ENCODE measurements around the gene WNT8B.

Gene WNT8B

DNA sequence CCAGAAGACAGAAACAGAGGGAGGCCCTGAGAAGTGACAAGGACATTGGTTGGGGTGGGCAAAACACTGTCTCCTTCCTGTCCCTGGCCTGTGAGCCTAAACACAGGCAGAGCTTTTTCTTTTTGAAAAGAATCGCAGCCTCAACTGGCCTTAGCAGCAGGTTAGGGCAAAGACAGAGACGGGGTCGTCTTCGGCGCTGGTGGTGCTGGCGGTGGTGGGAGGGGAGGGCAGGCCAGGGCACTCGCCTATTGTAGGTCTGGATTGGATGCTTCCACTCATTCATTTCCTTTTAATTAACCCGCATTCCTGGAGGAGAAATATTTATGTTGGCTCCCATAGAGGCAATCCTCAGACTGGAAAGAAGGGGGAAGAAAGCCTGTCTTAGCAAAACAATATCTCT, 22.6 kb downstream of the WNT8B start:
- DNase-seq = no peak

- no peak for DNase-seq
Measured at GRCh38 chr10:100485801-100486495, 23.1 kb downstream of the WNT8B start.

GRCh38 chr10:100487529-100487928, 24.7 kb downstream of the WNT8B start:
- DNase-seq = no peak

DNA sequence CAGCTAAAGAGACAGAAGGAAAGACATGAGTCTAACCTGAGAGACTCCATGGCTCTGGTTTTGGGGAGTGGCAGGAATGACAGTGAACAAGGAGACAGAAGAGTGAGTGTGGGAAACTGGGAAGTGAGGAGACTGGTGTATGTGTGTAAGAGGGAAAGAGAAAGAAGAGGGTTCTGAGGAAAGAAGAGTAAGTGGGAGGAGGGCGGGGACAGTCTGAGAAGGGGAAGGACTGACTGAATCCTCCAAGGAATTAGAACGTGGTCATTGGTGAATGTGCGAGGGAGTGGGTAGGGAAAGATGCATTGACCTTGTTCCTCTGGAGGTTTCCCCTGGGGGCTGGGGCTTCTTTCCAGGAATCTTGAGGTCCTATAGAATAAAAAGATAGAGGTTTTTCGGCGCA, 26.6 kb downstream of the WNT8B start:
- DNase-seq = no peak

GRCh38 chr10:100490531-100490930, 27.7 kb downstream of the WNT8B start:
- DNase-seq = no peak

GRCh38 chr10:100496567-100496966, 33.8 kb downstream of the WNT8B start:
- no peak for DNase-seq

GRCh38 chr10:100498059-100498458, 35.2 kb downstream of the WNT8B start:
- no peak for DNase-seq

DNA sequence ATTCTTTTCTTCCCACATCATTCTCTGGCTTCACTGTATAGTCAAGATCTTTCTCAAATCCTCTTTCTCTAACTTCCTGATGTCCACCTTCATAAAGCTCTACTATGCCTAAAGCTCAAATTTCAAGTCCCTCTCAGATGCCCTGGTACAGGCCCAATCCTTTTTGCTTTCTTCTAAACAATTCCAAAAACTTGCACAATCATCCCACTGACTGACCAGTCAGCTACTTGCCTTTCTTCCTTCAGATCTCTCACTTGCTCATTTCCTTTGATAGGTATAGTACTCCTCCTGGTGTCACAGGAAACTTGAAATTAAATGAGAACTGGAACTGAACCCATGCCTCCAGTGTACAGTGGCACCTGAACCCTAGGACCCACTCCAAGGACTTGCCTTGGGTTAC, 38.6 kb downstream of the WNT8B start:
- DNase-seq = no peak

DNA sequence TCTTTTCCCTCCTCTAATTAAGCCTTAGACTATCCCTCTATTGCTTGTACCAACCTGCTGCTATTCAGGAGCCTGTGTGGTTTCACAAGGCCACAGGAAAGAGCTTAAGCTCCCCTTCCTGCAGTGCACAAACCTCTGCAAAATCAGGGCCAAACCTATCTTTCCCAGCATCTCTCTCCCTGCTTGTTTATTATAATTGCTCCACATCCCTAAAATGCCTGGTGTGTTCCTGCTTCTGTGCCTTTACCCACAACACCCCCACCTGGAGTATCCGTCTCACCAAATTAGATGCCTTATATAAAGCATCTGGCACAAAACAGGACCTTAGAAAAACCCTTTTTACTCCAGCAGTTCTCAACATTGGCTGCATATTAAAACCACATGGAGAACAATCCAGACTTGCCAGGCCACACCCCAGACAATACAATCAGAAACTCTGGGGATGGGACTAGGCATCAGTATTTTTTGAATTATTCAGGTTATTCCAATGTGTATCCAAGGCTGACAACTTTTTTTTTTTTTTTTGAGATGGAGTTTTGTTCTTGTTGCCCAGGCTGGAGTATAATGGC, 40.2 kb downstream of the WNT8B start:
- no peak for DNase-seq

DNA sequence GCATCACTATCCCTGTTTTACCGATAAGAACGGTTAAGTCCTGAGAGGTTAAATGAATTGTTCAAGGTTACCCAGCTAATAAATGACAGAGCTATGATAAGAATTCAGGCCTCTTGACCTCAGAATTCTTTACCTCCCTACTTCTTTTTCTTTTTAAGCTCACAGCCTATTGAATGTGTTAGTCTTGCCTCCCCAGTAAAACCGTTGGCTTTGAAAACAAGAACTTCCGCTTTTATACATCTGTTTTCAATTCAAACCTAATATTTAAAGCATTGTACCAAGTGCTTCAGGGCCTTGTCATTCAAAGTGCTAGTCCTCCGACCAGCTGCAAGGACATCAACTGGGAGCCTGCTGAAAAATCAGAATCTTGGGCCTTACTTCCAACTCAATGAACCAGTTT, 41.3 kb downstream of the WNT8B start:
- no peak for DNase-seq

DNA sequence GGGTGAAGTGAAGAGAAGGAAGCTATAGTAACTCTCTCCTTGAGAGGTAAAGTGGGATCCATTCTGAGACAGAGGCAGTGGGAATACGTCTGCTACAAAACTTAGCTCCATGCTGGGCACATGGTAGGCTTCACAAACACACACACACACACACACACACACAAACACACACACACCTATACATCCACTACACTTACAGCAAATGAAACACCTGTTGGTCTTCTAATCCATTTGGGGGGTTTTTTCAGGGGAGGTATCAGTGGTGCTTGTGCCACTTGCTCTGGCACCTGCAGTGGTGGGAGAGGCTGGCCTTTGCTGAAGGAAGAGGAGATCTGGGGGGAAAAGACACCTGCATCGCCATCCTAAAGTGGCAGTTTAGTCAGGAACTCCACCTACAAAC, 42.4 kb downstream of the WNT8B start:
- DNase-seq = no peak

DNA sequence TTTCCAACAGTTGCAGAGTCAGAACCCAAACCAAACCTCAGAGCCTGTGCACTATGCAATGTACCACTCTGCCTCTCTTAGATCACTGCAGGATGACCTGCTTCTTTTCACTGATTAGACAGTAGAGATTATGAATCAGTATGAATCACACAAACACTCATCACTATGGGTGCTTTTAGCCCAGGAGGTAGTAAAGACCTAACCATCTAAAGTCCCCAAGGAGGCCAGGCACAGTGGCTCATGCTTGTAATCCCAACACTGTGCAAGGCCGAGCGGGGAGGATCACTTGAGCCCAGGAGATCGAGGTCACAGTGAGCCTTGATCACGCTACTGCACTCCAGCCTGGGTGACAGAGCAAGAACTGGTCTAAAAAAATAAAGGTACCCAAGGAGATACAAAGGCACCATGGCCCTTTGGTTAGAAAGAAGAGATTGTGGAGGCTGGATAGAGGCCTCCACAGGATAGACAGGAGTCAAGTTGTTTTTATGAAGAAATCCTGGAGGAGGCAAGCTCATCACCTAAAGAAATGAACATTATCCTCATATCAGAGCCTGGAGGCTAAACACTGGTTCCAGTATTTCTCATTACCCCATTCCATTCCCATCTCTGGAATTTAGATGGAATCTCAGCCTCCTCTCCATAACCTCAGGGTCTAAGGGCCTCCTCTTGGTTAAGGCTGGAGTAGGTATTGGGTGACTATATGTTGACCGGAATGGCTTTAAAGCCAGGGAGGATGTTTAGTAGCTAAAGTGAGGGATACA, 44.0 kb downstream of the WNT8B start:
- no peak for DNase-seq

GRCh38 chr10:100507357-100507732, 44.5 kb downstream of the WNT8B start:
- no peak for DNase-seq

GRCh38 chr10:100508266-100508665, 45.5 kb downstream of the WNT8B start:
- DNase-seq = no peak

GRCh38 chr10:100508691-100509150, 45.9 kb downstream of the WNT8B start:
- no peak for DNase-seq

- DNase-seq = no peak
Measured at GRCh38 chr10:100509241-100509840, 46.5 kb downstream of the WNT8B start.

GRCh38 chr10:100510533-100511308, 47.9 kb downstream of the WNT8B start:
- no peak for DNase-seq

DNA sequence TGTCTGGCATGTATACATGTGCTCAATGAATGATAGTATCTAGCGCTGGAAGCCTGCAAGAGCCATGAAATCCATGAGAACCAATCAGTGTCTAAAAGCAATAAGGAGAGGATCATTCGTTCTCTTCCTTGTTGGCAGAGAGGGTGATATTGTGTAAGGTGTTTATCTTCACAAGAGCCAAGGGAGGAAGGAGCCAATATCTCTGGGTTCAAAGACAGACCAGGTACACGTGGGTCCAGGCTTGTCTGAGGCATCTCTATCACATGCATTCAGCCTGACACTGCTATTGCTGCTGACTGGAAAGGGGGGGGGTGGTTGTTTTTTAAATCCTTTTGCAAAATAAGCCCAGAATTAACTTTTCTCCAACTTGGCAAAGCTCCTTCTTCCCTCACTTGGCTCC, 52.8 kb downstream of the WNT8B start:
- DNase-seq = no peak

DNA sequence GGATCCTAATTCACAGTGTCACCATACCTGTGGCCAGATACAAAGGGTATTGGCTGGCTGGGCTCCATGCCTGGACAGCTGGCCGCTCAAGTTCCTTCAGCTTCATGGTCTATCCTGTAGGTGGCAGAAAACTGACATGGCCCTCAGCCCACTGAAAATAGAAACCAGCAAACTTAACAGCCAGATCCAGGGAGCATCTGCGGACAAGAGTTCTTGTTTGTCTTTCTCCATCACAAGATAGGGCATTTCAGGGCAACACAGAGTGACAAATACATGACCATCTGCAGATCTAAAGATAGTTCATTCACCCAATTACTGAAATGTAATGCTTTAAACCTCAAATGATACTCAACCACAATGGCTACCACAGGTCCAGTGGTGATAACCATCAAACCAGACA, 54.0 kb downstream of the WNT8B start:
- no peak for DNase-seq

DNA sequence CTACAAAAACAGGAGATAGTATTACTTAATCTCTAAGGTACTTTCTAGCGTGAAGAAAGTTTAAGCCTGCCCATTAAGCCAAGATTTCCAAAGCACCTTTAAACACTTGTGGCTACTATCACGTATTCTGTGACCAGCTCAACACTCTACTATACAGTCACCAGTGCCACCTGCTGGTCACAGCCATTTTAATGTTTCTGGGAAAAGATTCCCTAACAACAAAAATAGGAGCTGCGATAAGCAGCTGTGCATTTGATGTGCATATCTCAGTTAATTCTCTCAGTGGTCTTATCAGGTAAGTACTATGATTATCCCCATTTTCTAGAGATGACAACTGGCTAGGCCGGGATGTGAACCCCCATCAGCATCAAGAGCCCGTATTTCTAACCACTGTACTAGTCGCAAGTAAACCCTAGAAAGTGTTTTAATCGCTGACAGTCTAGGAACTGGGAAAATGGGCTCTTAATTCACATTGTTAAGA, 56.0 kb downstream of the WNT8B start:
- no peak for DNase-seq

DNA sequence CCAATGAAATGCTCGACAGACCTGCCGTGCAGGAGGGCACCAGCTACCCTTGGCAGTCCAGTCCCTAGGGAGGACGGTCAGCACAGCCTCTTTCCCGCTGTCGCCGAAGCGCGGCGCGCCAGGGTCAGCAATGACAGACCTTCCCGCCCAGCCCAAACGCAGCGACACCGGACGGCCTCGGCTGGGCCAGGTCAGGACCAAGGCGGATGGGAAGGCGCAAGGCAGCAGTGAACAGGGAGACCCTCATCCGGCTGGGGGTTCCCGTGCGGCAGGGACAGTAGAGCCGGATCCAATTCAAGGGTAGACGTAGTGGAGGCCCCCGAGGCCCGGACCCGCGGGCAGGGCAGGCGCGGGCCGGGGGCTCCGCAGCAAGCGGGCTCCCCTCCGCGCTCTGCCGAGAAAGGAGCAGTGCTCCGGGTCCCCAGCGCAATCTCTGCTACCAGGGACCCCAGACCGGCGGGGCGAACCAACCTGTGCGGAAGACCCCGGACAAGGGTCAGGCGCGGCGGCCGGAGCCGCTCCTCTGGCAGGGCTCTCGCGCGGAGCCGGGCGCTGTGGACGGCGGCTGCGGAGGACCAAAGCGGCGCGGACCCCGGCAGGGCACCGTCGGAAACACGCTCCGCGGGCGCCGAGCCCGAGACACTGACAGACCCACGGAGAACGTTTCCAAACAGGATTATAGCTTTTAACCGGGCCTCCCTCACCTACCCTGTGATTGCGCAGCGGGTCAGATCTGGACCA, 56.7 kb downstream of the WNT8B start, which contains the start of gene SEC31B:
Gene SEC31B, minus strand, starts transcription at position 551 of the 741 bp plus-strand sequence. CDS start 2,909 bp downstream, outside the sequence.
- DNase-seq = no peak

DNA sequence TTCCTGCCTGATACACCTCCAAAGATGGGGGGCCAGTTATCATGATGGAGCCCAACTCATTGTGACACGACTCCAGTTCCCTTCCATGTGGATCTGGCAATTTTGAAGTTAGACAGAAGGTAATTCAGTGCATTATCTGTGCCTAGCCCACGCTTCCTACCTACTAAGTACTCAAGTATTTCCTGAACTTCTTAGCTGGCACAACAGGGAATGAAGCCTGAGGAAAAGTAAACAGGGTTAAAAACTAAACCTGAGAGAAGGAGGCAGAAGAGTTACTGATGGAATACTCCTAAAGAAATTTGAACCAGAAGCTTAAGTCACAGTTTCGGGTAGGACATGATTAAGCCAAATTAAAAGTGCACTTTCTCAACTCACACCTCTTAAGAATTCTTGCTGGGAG, 58.0 kb downstream of the WNT8B start:
- DNase-seq = no peak

Measured in NCI-H187 treated with DMSO at 0.1 percent for 48 hours (cell line).